Ascending aorta (tissue), 2 donors: ENCODE measurements around the gene ZNF117. TPM values are rescaled to one million over a fixed set of nuclear protein-coding genes. Genes with fewer than 3 reads are reported as not detected.
"Not testable (repeated sequence)": the region's sequence is repeated elsewhere in the genome, so short reads cannot be mapped to it uniquely, and the experiment has no call there.

Source experiments
- DNase-seq, 2 donors: peaks; one replicate each; pipeline ENCODE4 v3.0.0-alpha.2; 2019; ENCODE audit warnings: low spot score in 2 of 2
- H3K27ac ChIP-seq, 2 donors: fragments of 200-600 bp; sonication (generic); one replicate each; pipeline ENCODE4 v1.5.1; 2016 to 2017; ENCODE audit warnings: mild to moderate bottlenecking in 1 of 2
- H3K27me3 ChIP-seq: fragments of 200-600 bp; sonication (generic); one replicate; pipeline ENCODE4 v1.5.1; 2017
- H3K36me3 ChIP-seq, 2 donors: fragments of 200-600 bp; sonication (generic); one replicate each; pipeline ENCODE4 v1.5.1; 2016
- H3K4me1 ChIP-seq, 2 donors: fragments of 200-600 bp; sonication (generic); one replicate each; pipeline ENCODE4 v1.5.1; 2016 to 2017; ENCODE audit warnings: mild to moderate bottlenecking in 1 of 2
- H3K4me3 ChIP-seq, 2 donors: fragments of 200-600 bp; sonication (generic); one replicate each; pipeline ENCODE4 v1.5.1; 2016 to 2017; ENCODE audit warnings: mild to moderate bottlenecking in 1 of 2
- H3K9me3 ChIP-seq, 2 donors: fragments of 200-600 bp; sonication (generic); one replicate each; pipeline ENCODE4 v1.5.1; 2016
- intact Hi-C: fragments of 100-400 bp; cut with DNase I; formaldehyde crosslinking; loops from one replicate; pipeline ENCODE4 v1.15.1; 2023
- total RNA-seq: library from RNA; depleted of rRNA; stranded (reverse); fragments of >200 nt; gene quantifications from one replicate; pipeline ENCODE4 v1.1.0, GENCODE V29; 2016
- TF ChIP-seq, protein P1 (sequence below), 3 experiments: fragments of 200-600 bp in 2 of 3; fragments of 450-650 bp in 1 of 3; sonication (generic) in 2 of 3; IDR thresholded peaks; one replicate each; pipeline ENCODE4 v1.5.1; 2016 to 2019; ENCODE audit warnings: antibody characterized with exemption in 3 of 3, mild to moderate bottlenecking in 1 of 3, moderate library complexity in 1 of 3

Gene ZNF117
- 6.4 TPM for total RNA-seq

DNA sequence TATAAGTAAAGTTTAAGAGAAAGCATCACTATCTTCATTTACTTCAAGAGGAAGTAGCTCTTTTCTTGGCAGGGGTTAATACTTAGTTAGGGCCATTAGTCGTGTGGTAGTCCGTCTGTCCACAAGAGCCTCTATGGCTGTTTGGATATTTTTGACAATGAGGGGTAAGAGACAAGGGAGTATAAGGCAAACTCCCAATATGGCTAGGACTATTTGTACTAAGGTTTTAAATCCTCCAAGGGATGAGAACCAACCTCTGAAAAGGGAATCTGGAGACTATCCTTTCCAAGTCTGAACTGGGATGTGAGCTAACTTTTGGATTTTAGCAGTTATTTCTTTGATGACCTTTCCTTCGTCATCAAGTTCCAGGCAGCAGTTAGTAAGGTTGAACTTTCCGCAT lies at the start of gene ZNF117:
Gene ZNF117, minus strand, starts transcription at position 101 of the 400 bp plus-strand sequence.
- no peak within 1 kb of the TSS for H3K4me3 ChIP-seq
- intact Hi-C loops, result no loop called here
- no peaks in the 10 kb centered on the region for H3K27me3 ChIP-seq
- no peak within 1 kb of the TSS for H3K27ac ChIP-seq
- no peaks in the 10 kb centered on the region for H3K4me1 ChIP-seq
- TF ChIP-seq, protein P1, sequence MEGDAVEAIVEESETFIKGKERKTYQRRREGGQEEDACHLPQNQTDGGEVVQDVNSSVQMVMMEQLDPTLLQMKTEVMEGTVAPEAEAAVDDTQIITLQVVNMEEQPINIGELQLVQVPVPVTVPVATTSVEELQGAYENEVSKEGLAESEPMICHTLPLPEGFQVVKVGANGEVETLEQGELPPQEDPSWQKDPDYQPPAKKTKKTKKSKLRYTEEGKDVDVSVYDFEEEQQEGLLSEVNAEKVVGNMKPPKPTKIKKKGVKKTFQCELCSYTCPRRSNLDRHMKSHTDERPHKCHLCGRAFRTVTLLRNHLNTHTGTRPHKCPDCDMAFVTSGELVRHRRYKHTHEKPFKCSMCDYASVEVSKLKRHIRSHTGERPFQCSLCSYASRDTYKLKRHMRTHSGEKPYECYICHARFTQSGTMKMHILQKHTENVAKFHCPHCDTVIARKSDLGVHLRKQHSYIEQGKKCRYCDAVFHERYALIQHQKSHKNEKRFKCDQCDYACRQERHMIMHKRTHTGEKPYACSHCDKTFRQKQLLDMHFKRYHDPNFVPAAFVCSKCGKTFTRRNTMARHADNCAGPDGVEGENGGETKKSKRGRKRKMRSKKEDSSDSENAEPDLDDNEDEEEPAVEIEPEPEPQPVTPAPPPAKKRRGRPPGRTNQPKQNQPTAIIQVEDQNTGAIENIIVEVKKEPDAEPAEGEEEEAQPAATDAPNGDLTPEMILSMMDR (IDR thresholded peaks at IDR 0.05), result no peak
- peaks cover 31 to 52% of the 10 kb centered on the region in 2 donors for H3K9me3 ChIP-seq
- no peak for DNase-seq
- H3K36me3 ChIP-seq, result peaks cover 8 to 24% of the 10 kb centered on the region in 2 donors

DNA sequence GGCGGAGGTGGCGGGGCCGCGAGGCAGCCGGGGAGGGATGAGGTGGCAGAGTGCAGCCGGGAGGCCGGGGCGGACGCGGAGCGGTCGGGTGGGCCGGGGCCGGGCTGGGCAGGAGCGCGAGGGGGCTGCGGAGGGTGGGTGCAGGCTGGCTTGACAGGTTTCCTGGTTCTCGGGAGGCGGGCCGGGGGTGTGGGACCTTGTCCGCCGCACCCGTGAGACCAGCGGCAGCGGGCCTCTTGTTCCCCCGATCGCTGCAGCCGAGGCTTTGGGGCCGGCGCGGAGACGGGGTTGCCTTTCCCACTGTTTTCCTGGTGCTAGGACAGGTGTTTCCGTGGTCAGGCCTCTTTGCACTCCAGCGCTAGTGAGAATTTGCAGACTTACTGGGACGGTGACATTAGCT lies 47.9 kb upstream of the ZNF117 start:
- H3K27ac ChIP-seq, result peak overlapping the region; percentile 86 to 87

DNA sequence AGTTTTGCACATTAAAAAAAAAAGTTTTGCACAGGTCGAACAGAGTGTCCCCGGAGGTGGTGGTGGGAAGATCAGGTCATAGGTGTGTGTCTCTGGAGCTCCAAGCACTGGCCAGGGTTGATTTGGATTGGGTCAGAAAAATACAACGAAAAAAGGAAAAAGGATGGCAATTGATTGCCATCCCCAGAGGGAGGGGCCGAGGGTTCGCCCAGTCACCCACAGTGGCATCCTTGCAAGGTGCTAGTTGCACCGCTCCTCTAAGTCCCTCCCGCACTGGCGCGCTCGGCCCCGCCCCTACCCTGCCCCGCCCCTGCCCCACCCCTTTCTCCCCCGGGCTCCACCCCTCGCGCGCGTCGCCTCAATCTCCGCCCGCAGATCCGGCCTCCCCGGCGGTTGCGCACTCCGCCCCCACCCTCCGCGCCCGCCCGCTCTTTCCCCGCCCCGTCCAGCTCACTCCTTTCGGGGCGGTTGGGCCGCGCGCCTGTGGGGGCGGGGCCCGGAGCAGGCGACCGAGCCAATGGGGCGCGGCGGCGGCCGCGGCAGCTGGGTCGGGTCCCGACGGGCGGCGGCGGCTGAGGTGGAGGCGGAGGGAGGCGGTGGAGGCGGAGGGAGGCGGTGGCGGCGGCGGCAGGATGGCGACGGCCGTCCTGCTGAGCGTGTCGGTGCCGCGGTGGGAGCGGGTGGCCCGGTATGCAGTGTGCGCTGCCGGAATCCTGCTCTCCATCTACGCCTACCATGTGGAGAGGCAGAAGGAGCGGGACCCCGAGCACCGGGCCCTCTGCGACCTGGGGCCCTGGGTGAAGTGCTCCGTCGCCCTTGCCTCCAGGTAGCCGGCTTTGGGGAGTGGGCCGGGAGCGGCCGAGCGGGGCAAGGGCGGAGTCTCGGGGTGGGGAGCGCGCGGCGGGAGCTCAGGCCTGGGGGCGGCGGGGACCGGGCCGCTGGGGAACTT lies 47.2 kb upstream of the ZNF117 start:
- Histone ChIP-seq H3K27me3 (no peaks in the 10 kb centered on the region), H3K36me3 (no peaks in the 10 kb centered on the region), H3K9me3 (no peaks in the 10 kb centered on the region), H3K4me3 (peak overlapping the region; percentile 86 to 98), H3K27ac (peak overlapping the region; percentile 86 to 87), H3K4me1 (peaks cover 0 to 5% of the 10 kb centered on the region in 2 donors)
- intact Hi-C loops, result loop anchor here (1.0 to 10.0 kb wide), 7 partner anchors 32 to 834 kb away; partner anchors contain the start of genes ERV3-1, VKORC1L1, ZNF107 and ZNF680
- TF ChIP-seq, protein P1 (IDR thresholded peaks at IDR 0.05), result peak in 1 of 3 experiments; percentile 7
- DNase-seq, result peak; percentile 74 to 96

More for the DNA sequence above, 47.9 kb upstream of the ZNF117 start:
- intact Hi-C loops, result loop anchor here (1.0 to 10.0 kb wide), 7 partner anchors 32 to 834 kb away; partner anchors contain the start of genes ERV3-1, VKORC1L1, ZNF107 and ZNF680
- peak overlapping the region; percentile 86 to 98 for H3K4me3 ChIP-seq
- peak in 1 of 2 donors; percentile 68 for DNase-seq
- not testable (repeated sequence) for H3K36me3 ChIP-seq, H3K4me1 ChIP-seq, H3K27me3 ChIP-seq, H3K9me3 ChIP-seq

DNA sequence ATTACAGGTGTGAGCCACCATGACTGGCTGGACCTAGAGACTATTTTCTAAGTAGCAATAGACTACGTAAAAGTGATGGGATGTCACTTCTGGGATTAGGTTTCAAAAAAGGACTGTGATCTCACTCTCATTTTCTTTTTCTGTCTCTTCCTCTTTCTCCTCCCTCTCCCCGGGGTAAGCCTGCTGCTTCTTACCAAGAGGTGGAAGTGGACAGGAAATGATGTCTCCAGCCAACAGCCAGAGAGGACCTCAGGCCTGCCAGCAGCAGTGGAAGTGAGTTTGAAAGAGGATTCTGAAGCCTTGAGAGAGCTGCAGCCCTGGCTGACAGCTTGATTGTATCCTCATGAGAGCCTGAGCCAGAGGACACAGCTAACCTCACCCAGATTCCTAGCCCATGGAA lies 45.7 kb upstream of the ZNF117 start:
- not testable (repeated sequence) for H3K9me3 ChIP-seq, H3K36me3 ChIP-seq, H3K27me3 ChIP-seq, DNase-seq, H3K4me3 ChIP-seq, H3K4me1 ChIP-seq
- intact Hi-C loops, result loop anchor here (5.0 to 10.0 kb wide), 5 partner anchors 46 to 836 kb away; partner anchors contain the start of genes VKORC1L1, ZNF107, ZNF680 and ZNF736
- peak overlapping the region; percentile 5 to 31 for H3K27ac ChIP-seq

DNA sequence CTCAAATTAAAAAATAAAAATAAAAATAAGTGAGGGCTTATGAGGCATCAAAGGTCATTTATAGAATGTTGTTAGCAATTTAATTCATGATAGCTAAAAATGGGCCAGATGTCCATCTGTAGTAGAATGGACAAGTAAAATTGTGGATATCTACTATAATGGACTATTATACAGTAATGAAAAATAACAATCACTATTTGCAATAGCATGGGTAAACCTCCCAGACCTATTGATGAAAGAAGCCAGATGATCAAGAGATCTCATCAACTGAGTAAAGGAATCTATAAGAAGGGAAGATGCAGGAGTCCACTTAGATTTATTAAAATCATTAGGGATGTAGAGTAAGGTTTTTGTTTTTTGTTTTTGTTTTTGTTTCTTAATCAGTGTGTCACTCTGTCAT lies 44.6 kb upstream of the ZNF117 start:
- not testable (repeated sequence) for H3K27me3 ChIP-seq, H3K4me3 ChIP-seq, H3K27ac ChIP-seq, H3K4me1 ChIP-seq, DNase-seq, H3K9me3 ChIP-seq, H3K36me3 ChIP-seq
- intact Hi-C loops, result loop anchor here (5.0 to 10.0 kb wide), 5 partner anchors 47 to 837 kb away; partner anchors contain the start of genes VKORC1L1, ZNF107, ZNF680 and ZNF736

DNA sequence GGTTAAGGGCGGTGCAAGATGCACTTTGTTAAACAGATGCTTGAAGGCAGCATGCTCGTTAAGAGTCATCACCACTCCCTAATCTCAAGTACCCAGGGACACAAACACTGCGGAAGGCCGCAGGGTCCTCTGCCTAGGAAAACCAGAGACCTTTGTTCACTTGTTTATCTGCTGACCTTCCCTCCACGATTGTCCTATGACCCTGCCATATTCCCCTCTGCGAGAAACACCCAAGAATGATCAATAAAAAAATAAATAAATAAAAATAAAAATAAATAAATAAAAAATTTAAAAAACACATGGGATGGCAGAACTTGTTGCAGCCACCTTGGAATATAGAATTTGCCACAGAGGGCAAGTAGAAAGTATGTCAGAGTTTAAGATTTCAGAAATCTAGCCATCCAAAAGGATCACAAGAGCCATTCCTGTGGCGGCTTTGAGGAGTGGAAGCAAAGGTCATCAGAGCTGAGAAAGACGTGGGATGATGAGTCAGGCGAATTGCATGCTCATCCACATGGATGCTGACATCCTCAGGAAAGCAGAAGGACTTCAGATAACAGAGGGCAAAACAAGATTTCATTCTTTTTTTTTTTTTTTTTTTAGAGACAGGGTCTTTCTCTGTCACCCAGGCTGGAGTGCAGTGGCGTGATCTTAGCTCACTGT lies 43.4 kb upstream of the ZNF117 start:
- not testable (repeated sequence) for H3K9me3 ChIP-seq, H3K27me3 ChIP-seq, H3K4me3 ChIP-seq, H3K36me3 ChIP-seq, H3K27ac ChIP-seq, DNase-seq, H3K4me1 ChIP-seq
- intact Hi-C loops, result loop anchor here (10.0 kb wide), 2 partner anchors 369 to 719 kb away; partner anchors contain the start of genes ZNF107 and ZNF736

DNA sequence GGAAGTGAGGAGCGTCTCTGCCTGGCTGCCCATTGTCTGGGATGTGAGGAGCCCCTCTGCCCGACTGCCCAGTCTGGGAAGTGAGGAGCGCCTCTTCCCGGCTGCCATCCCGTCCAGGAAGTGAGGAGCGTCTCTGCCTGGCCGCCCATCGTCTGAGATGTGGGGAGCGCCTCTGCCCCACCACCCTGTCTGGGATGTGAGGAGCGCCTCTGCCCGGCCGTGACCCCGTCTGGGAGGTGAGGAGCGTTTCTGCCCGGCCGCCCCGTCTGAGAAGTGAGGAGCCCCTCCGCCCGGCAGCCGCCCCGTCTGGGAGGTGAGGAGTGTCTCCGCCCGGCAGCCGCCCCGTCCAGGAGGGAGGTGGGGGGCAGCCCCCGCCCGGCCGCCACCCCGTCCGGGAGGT lies 42.6 kb upstream of the ZNF117 start:
- not testable (repeated sequence) for H3K27ac ChIP-seq, H3K27me3 ChIP-seq, H3K36me3 ChIP-seq, DNase-seq, H3K9me3 ChIP-seq, H3K4me1 ChIP-seq, H3K4me3 ChIP-seq
- intact Hi-C loops, result loop anchor here (10.0 kb wide), 2 partner anchors 369 to 719 kb away; partner anchors contain the start of genes ZNF107 and ZNF736

DNA sequence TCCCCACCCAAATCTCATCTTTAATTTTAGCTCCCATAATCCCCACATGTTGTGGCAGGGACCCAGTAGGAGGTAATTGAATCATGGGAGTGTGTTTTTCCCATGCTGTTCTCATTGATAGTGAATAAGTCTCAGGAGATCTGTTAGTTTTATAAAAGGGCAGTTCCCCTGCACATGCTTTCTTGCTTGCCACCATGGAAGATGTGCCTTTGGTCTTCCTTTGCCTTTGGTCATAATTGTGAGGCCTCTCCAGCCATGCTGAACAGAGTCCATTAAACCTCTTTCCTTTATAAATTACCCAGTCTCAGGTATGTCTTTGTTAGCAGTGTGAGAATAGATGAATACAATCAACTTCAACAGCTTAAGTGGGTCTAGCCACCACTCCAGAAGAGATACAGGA lies 34.2 kb upstream of the ZNF117 start:
- H3K27me3 ChIP-seq, intact Hi-C loops, H3K36me3 ChIP-seq, H3K9me3 ChIP-seq, H3K4me3 ChIP-seq, DNase-seq, H3K27ac ChIP-seq, H3K4me1 ChIP-seq: not testable (repeated sequence)

DNA sequence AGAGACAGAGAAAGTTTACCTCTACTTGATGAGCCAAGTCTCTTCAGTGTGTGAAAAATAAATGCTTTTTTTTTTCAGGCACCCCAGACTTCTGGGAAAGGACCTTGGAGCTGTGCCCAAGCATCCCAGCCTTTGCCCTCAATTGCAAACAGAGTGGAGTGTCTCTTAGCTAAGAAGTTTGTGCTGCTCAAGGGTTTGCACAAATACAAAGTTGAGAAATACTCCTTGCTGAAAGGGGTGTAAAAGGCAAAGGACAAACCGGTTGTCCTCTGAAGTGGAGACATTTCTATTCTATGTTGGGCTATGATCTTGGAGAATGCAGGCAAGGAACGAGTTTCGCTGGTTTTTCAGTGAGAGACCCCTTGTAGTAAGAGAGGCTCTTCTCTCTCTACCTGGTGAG lies 30.1 kb upstream of the ZNF117 start:
- DNase-seq, H3K36me3 ChIP-seq, H3K4me3 ChIP-seq, intact Hi-C loops, H3K4me1 ChIP-seq, H3K27ac ChIP-seq, H3K27me3 ChIP-seq, H3K9me3 ChIP-seq: not testable (repeated sequence)

DNA sequence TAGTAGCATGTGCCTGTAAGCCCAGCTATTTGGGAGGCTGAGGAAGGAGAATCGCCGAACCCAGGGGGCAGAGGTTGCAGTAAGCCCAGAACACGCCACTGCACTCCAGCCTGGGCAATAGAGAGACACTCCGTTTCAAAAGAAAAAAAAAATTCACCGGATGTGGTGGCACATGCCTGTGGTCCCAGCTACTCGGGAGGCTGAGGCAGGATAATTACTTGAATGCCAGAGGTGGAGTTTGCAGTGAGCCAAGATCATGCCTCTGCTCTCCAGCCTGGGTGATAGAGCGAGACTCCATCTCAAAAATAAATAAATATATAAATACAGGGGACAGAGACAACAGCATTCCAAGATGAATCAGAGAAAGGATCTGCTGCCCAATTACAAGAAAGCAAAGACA lies 19.0 kb upstream of the ZNF117 start:
- H3K4me3 ChIP-seq, DNase-seq, H3K36me3 ChIP-seq, intact Hi-C loops, H3K9me3 ChIP-seq, H3K27ac ChIP-seq, H3K27me3 ChIP-seq: not testable (repeated sequence)
- H3K4me1 ChIP-seq, result peaks cover 4 to 10% of the 10 kb centered on the region in 2 donors

DNA sequence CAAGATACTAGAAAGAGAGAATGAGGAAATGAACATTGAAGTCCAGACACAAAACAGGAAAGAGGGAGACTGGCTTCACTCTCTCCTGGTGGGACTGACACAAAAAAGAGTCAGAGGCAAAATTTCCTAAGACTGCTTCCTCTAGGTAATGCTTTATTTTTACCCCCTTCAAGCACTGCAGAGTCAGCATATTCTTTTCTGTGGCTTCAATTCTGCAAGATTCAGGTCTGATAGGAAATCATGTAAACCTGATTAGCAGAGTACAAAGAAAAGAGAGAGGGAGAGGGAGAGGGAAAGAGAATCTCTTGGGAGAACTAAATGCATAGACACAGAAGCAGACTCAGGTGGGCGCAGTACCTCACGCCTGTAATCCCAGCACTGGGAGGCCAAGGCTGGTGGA lies 18.6 kb upstream of the ZNF117 start:
- H3K27me3 ChIP-seq, H3K9me3 ChIP-seq, H3K4me3 ChIP-seq, H3K27ac ChIP-seq, H3K36me3 ChIP-seq, intact Hi-C loops, DNase-seq: not testable (repeated sequence)
- peaks cover 4 to 11% of the 10 kb centered on the region in 2 donors for H3K4me1 ChIP-seq
